Cardiac fibroblast (primary cell): ENCODE measurements around the gene OTOF.

ENCODE experiments used
- DNase-seq, 2 donors: peaks; one replicate each; pipeline versions ENCODE4 v3.0.0 to v3.0.0-alpha.2; 2010; ENCODE audit warnings: low read depth in 2 of 2
- H3K4me3 ChIP-seq, 2 donors: replicated peaks in 1 of 2; 1 replicate in 1 of 2; 2 replicates in 1 of 2; pipeline ENCODE4 v1.5.1; 2011; ENCODE audit warnings: low read depth in 2 of 2, low read length in 2 of 2, mild to moderate bottlenecking in 2 of 2, moderate library complexity in 1 of 2
- CTCF ChIP-seq: IDR thresholded peaks from one replicate; pipeline ENCODE4 v1.5.1; 2011; ENCODE audit warnings: low read depth, mild to moderate bottlenecking, low read length, inconsistent platforms

Gene OTOF

DNA sequence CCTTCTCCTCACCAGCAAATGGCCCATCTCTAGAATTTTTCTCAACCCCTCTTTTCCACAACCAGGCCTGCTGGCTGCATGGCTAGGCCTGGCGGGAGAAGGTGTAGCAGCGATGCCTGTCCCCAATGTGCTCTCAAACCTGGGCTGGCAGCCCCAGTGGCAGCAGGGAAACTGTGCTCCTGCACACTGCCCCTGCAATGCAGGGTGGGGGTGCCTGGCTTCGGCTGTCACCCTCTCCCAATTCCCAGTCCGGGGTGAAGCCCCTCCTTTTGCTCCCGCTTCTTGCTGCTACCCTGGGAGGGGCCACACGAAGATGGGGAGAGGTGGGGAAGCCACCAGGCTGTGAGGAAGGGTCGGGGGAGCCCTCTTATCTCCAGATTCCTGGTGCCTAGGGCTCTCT lies 36.1 kb upstream of the OTOF start:
- DNase-seq: no peak
- TF ChIP-seq CTCF: no peak

DNA sequence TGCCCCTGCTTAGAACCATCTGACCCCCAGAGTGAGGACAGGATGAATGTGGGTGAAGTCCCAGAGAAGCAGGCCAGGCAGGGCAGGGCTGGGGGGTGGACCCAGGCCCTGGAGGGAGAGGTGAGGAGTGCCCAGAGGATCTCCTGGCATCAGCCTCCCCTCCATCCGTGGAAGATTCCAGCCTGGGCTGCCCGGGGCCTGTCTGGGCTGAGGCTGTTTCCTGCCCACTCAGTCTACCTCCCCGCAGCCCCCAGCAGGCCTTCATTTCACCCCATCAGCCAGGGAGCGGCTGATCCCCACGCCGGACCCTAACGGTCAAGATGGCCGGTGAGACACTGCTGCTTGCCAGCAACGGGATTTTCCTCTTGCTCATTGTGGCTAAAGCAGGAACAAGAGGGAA lies 35.3 kb upstream of the OTOF start:
- TF ChIP-seq CTCF: no peak
- no peak for DNase-seq
- H3K4me3 ChIP-seq: no peak overlapping the region

More for the DNA sequence above, 36.1 kb upstream of the OTOF start:
- H3K4me3 ChIP-seq: no peak overlapping the region

DNA sequence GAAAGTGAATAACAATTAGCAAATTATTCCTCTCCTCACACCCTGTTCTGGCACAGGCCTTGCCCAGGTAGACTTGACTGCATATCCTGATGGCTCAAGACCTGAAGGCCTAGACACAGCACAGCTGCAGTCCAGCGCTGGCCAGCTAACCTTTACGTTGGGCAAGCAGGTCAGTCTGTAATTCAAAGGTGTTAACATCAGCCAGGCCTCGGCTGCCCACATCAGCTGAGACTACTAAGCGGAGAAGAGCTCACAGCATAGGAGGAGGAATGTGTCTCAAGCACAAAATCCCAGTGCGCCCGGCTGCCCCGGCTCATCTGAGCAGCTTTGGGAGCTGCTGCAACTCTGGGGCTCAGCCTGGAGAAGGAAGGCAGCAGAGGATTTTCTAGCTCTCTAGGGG lies 33.5 kb upstream of the OTOF start:
- no peak for DNase-seq
- no peak for TF ChIP-seq CTCF
- no peak overlapping the region for H3K4me3 ChIP-seq

GRCh38 chr2:26510344-26510973 lies 32.5 kb upstream of the OTOF start:
- H3K4me3 ChIP-seq: no peak overlapping the region
- DNase-seq: no peak

DNA sequence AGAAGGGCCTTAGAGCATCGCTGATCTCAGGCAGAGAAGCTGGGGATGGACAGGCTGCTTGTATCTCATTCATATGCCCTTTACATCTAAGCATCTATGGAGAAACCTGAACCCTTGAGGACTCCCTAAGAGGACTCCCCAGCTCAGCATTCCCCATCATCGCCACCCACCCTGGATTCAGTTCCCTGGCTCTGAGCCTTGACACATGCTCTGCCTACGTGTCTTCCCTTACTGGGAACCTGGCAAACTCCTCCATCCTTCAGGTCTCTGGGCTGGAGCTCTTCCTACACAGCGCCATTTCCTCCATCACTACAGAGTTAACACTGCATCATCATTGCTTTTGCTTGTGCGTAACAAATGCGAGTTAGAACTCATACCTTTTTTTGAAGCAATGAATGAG lies 31.2 kb upstream of the OTOF start:
- no peak overlapping the region for H3K4me3 ChIP-seq
- DNase-seq: no peak
- no peak for TF ChIP-seq CTCF

More at GRCh38 chr2:26510344-26510973, 32.5 kb upstream of the OTOF start:
- no peak for TF ChIP-seq CTCF

GRCh38 chr2:26507932-26508331 lies 30.0 kb upstream of the OTOF start:
- no peak overlapping the region for H3K4me3 ChIP-seq
- no peak for TF ChIP-seq CTCF
- DNase-seq: no peak

DNA sequence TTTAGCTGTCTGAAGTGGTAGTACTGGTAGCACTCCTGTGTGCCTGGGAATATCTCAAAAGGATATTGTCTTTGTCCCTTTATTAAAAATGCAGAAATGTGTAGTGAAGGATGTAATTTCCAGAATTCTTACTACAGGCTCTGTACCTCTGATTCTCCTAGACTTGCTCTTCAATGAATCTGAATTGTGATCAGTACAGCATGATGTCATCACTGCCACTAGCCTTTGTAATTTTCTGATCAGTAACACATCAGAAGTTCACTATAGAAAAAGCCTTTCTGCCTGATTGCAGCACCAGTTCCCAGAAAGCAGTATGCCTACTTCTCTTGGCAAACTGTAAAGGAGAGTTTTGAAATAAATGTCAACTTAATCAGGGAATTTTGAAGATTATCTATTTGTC lies 29.2 kb upstream of the OTOF start:
- DNase-seq: no peak
- no peak for TF ChIP-seq CTCF
- H3K4me3 ChIP-seq: no peak overlapping the region
